B cell (primary cell): ENCODE results near the gene LRBA. TPM values are rescaled to one million over a fixed set of nuclear protein-coding genes. Genes with fewer than 3 reads are reported as not detected.

Experiments used
- ATAC-seq: fragments of 200-7000 bp; cut with Tn5 transposase; one replicate; pipeline ENCODE4 v1.10.0; 2021; ENCODE audit warnings: low read depth, mild to moderate bottlenecking, moderate number of reproducible peaks, moderate library complexity
- CTCF ChIA-PET: fragments of 350-600 bp; sonication (Branson Sonifier 250); formaldehyde crosslinking; loops from one replicate; lab custom pipeline; 2021; ENCODE audit warnings: antibody characterized with exemption, inconsistent platforms; lab: Charles Lee
- POLR2A ChIA-PET: fragments of 350-600 bp; sonication (Branson Sonifier 250); formaldehyde crosslinking; loops from one replicate; lab custom pipeline; 2021; ENCODE audit warnings: antibody characterized with exemption; lab: Charles Lee
- DNase-seq: peaks from one replicate; pipeline ENCODE4 v3.0.0; 2013
- H2AFZ ChIP-seq: 2 replicates; pipeline ENCODE4 v1.6.1; 2012; ENCODE audit warnings: mild to moderate bottlenecking, low read depth, low read length; ENCODE audit not compliant: insufficient read depth, poor library complexity, severe bottlenecking
- H3K27ac ChIP-seq, 2 donors: 1 replicate in 1 of 2; 2 replicates in 1 of 2; pipeline ENCODE4 v1.5.1; 2012 to 2013; ENCODE audit warnings: low read length in 2 of 2, mild to moderate bottlenecking in 2 of 2, moderate library complexity in 1 of 2
- H3K27me3 ChIP-seq, 4 experiments: fragments of 200-600 bp in 1 of 4; sonication (generic) in 1 of 4; replicated peaks in 1 of 4; 1 replicate in 2 of 4; 2 replicates in 2 of 4; pipeline versions ENCODE4 v1.6.1 to v1.7.0; 2013 to 2016; ENCODE audit warnings: low read length in 3 of 4, mild to moderate bottlenecking in 2 of 4, mixed read lengths in 1 of 4, moderate library complexity in 1 of 4; ENCODE audit not compliant: insufficient read depth in 4 of 4, control insufficient read depth in 3 of 4; ENCODE audit errors: control extremely low read depth in 1 of 4
- H3K36me3 ChIP-seq, 2 experiments: replicated peaks in 1 of 2; 1 replicate in 1 of 2; 2 replicates in 1 of 2; pipeline versions ENCODE4 v1.6.1 to v1.7.1; 2013; ENCODE audit warnings: low read length in 1 of 2; ENCODE audit not compliant: insufficient read depth in 2 of 2, control insufficient read depth in 1 of 2; ENCODE audit errors: control extremely low read depth in 1 of 2, extremely low read depth in 1 of 2
- H3K4me1 ChIP-seq, 2 donors: fragments of 200-600 bp in 1 of 2; sonication (generic) in 1 of 2; 1 replicate in 1 of 2; 2 replicates in 1 of 2; pipeline versions ENCODE4 v1.5.1 to v1.6.1; 2013 to 2017; ENCODE audit warnings: low read length in 2 of 2; ENCODE audit not compliant: control insufficient read depth in 2 of 2, insufficient read depth in 2 of 2
- H3K4me2 ChIP-seq: replicated peaks from 2 replicates; pipeline ENCODE3; 2012; ENCODE audit warnings: mild to moderate bottlenecking, low read depth, low read length; ENCODE audit not compliant: poor library complexity, severe bottlenecking
- H3K4me3 ChIP-seq, 5 experiments: fragments of 200-600 bp in 1 of 5; sonication (generic) in 1 of 5; 1 replicate in 3 of 5; 2 replicates in 2 of 5; pipeline versions ENCODE4 v1.5.1 to v1.7.0; 2011 to 2016; ENCODE audit warnings: low read length in 4 of 5, mild to moderate bottlenecking in 4 of 5, low read depth in 2 of 5, control low read depth in 1 of 5, moderate library complexity in 1 of 5; ENCODE audit not compliant: insufficient read depth in 1 of 5; ENCODE audit errors: control extremely low read depth in 1 of 5, extremely low read depth in 1 of 5
- H3K79me2 ChIP-seq: fragments of 200-600 bp; sonication (generic); one replicate; pipeline ENCODE4 v1.6.0; 2016; ENCODE audit warnings: low read length; ENCODE audit not compliant: control insufficient read depth, insufficient read depth
- H3K9ac ChIP-seq: fragments of 200-600 bp; sonication (generic); 2 replicates; pipeline ENCODE4 v1.6.1; 2017; ENCODE audit warnings: mild to moderate bottlenecking, low read length, moderate library complexity
- H3K9me3 ChIP-seq, 3 donors: one replicate each; pipeline versions ENCODE4 v1.6.1 to v1.7.1; 2013; ENCODE audit warnings: low read length in 2 of 3; ENCODE audit not compliant: control insufficient read depth in 2 of 3, insufficient read depth in 1 of 3; ENCODE audit errors: control extremely low read depth in 1 of 3
- H4K20me1 ChIP-seq: 2 replicates; pipeline ENCODE4 v1.6.0; 2012; ENCODE audit warnings: mild to moderate bottlenecking, low read length; ENCODE audit not compliant: insufficient read depth, control insufficient read depth, poor library complexity, severe bottlenecking
- H3K27ac Mint-ChIP-seq: one replicate; pipeline ENCODE4 v1.8.0; 2021; ENCODE audit warnings: mixed read lengths
- H3K27me3 Mint-ChIP-seq: one replicate; pipeline ENCODE4 v1.8.0; 2021; ENCODE audit warnings: mixed read lengths
- H3K4me1 Mint-ChIP-seq: one replicate; pipeline ENCODE4 v1.8.0; 2021; ENCODE audit warnings: mixed read lengths
- H3K4me3 Mint-ChIP-seq: one replicate; pipeline ENCODE4 v1.8.0; 2021; ENCODE audit warnings: mixed read lengths
- H3K9me3 Mint-ChIP-seq: one replicate; pipeline ENCODE4 v1.8.0; 2022; ENCODE audit warnings: mixed read lengths; ENCODE audit not compliant: insufficient read depth
- EZH2 ChIP-seq: IDR thresholded peaks from 2 replicates; pipeline ENCODE4 v1.6.1; 2012; ENCODE audit warnings: borderline replicate concordance, low read depth, mild to moderate bottlenecking, moderate library complexity, low read length; ENCODE audit not compliant: insufficient read depth, poor library complexity, severe bottlenecking
- WGBS: methylation state at CpG from one replicate; pipeline ENCODE4 v1.1.5; 2013; ENCODE audit warnings: missing lambda C conversion rate; ENCODE audit not compliant: insufficient coverage; 5-methylcytosine and 5-hydroxymethylcytosine counted together
- intact Hi-C: fragments of 100-400 bp; cut with micrococcal nuclease; formaldehyde crosslinking; loops from one replicate; pipeline ENCODE4 v1.10.0; 2022
- polyA plus RNA-seq: library from polyadenylated mRNA; depleted of rRNA; stranded (reverse); fragments of >200 nt; gene quantifications from 2 replicates; pipeline ENCODE4 v1.2.3, GENCODE V29; 2012
- total RNA-seq, 2 donors: library from RNA; stranded (reverse); fragments of 120-200 nt in 1 of 2; gene quantifications; 1 replicate in 1 of 2; 2 replicates in 1 of 2; pipeline versions ENCODE4 v1.2.3 to v1.2.4, GENCODE V29; 2013 to 2022
- TF ChIP-seq, protein P1 (sequence below): fragments of 200-600 bp; IDR thresholded peaks from one replicate; pipeline ENCODE4 v1.8.0; 2022; ENCODE audit warnings: antibody characterized with exemption, mild to moderate bottlenecking

Gene LRBA
- total and polyA plus RNA-seq, 2 donors (not counting 1 experiment from before 2014, with no cell fraction given), result 17.5 to 86.7 TPM

GRCh38 chr4:151055539-151055938 is 40.5 kb upstream of the LRBA start:
- Mint-ChIP-seq H3K4me1 (no peaks in the 10 kb centered on the region), H3K27me3 (peaks cover 6% of the 10 kb centered on the region), H3K9me3 (no peaks in the 10 kb centered on the region), H3K27ac (no peak overlapping the region), H3K4me3 (no peak overlapping the region)
- H3K4me2 ChIP-seq, result no peak overlapping the region
- CTCF ChIA-PET, result no interaction called here
- no peaks in the 10 kb centered on the region for H4K20me1 ChIP-seq
- H3K27ac ChIP-seq, result no peak overlapping the region
- intact Hi-C loops, result no loop called here
- no peak overlapping the region for H3K4me3 ChIP-seq
- no peaks in the 10 kb centered on the region for H3K9me3 ChIP-seq
- no peaks in the 10 kb centered on the region for H3K79me2 ChIP-seq
- H3K4me1 ChIP-seq, result no peaks in the 10 kb centered on the region
- DNase-seq (no peak), ATAC-seq (no peak)
- TF ChIP-seq, protein P1, sequence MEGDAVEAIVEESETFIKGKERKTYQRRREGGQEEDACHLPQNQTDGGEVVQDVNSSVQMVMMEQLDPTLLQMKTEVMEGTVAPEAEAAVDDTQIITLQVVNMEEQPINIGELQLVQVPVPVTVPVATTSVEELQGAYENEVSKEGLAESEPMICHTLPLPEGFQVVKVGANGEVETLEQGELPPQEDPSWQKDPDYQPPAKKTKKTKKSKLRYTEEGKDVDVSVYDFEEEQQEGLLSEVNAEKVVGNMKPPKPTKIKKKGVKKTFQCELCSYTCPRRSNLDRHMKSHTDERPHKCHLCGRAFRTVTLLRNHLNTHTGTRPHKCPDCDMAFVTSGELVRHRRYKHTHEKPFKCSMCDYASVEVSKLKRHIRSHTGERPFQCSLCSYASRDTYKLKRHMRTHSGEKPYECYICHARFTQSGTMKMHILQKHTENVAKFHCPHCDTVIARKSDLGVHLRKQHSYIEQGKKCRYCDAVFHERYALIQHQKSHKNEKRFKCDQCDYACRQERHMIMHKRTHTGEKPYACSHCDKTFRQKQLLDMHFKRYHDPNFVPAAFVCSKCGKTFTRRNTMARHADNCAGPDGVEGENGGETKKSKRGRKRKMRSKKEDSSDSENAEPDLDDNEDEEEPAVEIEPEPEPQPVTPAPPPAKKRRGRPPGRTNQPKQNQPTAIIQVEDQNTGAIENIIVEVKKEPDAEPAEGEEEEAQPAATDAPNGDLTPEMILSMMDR, result no peak
- TF ChIP-seq EZH2, result no peak
- peaks cover 0 to 4% (median 0%) of the 10 kb centered on the region in 4 experiments for H3K27me3 ChIP-seq
- WGBS, result no CpG with 5 or more reads among the region's 1 CpG
- no peak overlapping the region for H2AFZ ChIP-seq
- POLR2A ChIA-PET, result no interaction called here
- H3K9ac ChIP-seq, result no peak overlapping the region
- no peaks in the 10 kb centered on the region for H3K36me3 ChIP-seq

DNA sequence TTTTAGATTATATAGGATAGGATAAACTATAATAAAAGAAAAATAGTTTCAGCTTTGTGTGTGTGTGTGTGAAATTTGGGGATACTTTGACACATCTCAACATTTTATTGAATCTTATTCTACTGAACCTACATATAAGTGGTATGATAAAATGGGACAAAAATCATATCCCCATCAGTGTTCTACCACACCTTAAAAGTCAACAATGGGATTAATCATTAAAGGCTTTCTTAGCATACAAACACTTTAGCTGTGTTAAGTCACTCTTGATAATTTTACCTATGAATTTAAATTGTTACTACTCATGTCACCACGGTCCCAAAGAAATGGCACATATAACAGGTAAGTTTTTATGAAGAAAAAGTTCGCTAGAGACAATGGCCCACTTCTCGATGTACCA is 37.7 kb upstream of the LRBA start:
- intact Hi-C loops, result no loop called here
- H3K4me3 ChIP-seq, result no peak overlapping the region
- Mint-ChIP-seq H3K27me3 (peaks cover 6% of the 10 kb centered on the region), H3K9me3 (no peaks in the 10 kb centered on the region), H3K27ac (no peak overlapping the region), H3K4me1 (no peaks in the 10 kb centered on the region), H3K4me3 (no peak overlapping the region)
- ATAC-seq, result no peak
- no peaks in the 10 kb centered on the region for H3K9me3 ChIP-seq
- H3K36me3 ChIP-seq, result no peaks in the 10 kb centered on the region
- no peaks in the 10 kb centered on the region for H4K20me1 ChIP-seq
- no peak overlapping the region for H3K9ac ChIP-seq
- H3K4me1 ChIP-seq, result no peaks in the 10 kb centered on the region
- no peak overlapping the region for H2AFZ ChIP-seq
- DNase-seq, result no peak
- no peak overlapping the region for H3K4me2 ChIP-seq
- H3K79me2 ChIP-seq, result no peaks in the 10 kb centered on the region
- CTCF ChIA-PET, result no interaction called here
- no peak overlapping the region for H3K27ac ChIP-seq
- 80% methylated on average over 2 of the region's 3 CpGs for WGBS
- TF ChIP-seq, protein P1, result no peak
- TF ChIP-seq EZH2, result no peak
- peaks cover 0 to 4% (median 0%) of the 10 kb centered on the region in 4 experiments for H3K27me3 ChIP-seq
- POLR2A ChIA-PET, result no interaction called here
